Karpas-422 (cell line): Measurements from ENCODE around the gene CCDC88B. TPM values are rescaled to one million over a fixed set of nuclear protein-coding genes. Genes with fewer than 3 reads are reported as not detected.

Experiments
- DNase-seq: peaks from one replicate; pipeline ENCODE4 v3.0.0-alpha.2; 2015
- H2AFZ ChIP-seq: fragments of 200-600 bp; sonication (generic); 2 replicates; pipeline ENCODE4 v1.6.1; 2014; ENCODE audit warnings: antibody characterized with exemption, low read length, mixed read lengths
- H3K27ac ChIP-seq: fragments of 200-600 bp; sonication (generic); 2 replicates; pipeline ENCODE4 v1.5.1; 2014; ENCODE audit warnings: mild to moderate bottlenecking, low read length, moderate library complexity
- H3K27me3 ChIP-seq: fragments of 200-600 bp; sonication (generic); 2 replicates; pipeline ENCODE4 v1.6.1; 2014; ENCODE audit warnings: low read length, mixed read lengths
- H3K36me3 ChIP-seq: fragments of 200-600 bp; sonication (generic); 2 replicates; pipeline ENCODE4 v1.6.1; 2014; ENCODE audit warnings: low read length, mixed read lengths; ENCODE audit not compliant: insufficient read depth
- H3K4me1 ChIP-seq: fragments of 200-600 bp; sonication (generic); 2 replicates; pipeline ENCODE4 v1.6.1; 2014; ENCODE audit warnings: mild to moderate bottlenecking, low read length, mixed read lengths
- H3K4me2 ChIP-seq: fragments of 200-600 bp; sonication (generic); 2 replicates; pipeline ENCODE4 v1.6.1; 2014; ENCODE audit warnings: low read length, low read depth, mild to moderate bottlenecking; ENCODE audit not compliant: poor library complexity, severe bottlenecking
- H3K4me3 ChIP-seq: fragments of 200-600 bp; sonication (generic); 2 replicates; pipeline ENCODE4 v1.5.1; 2014; ENCODE audit warnings: mild to moderate bottlenecking, antibody characterized with exemption, low read length, mixed read lengths
- H3K79me2 ChIP-seq: fragments of 200-600 bp; sonication (generic); 2 replicates; pipeline ENCODE4 v1.6.1; 2014; ENCODE audit warnings: mild to moderate bottlenecking, low read length, mixed read lengths
- H3K9ac ChIP-seq: fragments of 200-600 bp; sonication (generic); 2 replicates; pipeline ENCODE4 v1.6.0; 2014; ENCODE audit warnings: low read length
- H3K9me2 ChIP-seq: fragments of 200-600 bp; sonication (generic), shearing (Covaris generic); replicated peaks from 2 replicates; pipeline ENCODE4 v1.6.0; 2014; ENCODE audit warnings: mild to moderate bottlenecking, low read length, moderate library complexity; ENCODE audit not compliant: insufficient read depth
- H3K9me3 ChIP-seq: fragments of 300-700, 200-600 bp; sonication (generic); 2 replicates; pipeline ENCODE4 v1.6.1; 2014; ENCODE audit warnings: low read length, mixed read lengths
- H4K20me1 ChIP-seq: fragments of 200-600 bp; sonication (generic); 2 replicates; pipeline ENCODE4 v1.6.1; 2014; ENCODE audit warnings: mild to moderate bottlenecking, antibody characterized with exemption, low read length, low read depth; ENCODE audit not compliant: insufficient read depth
- total RNA-seq: library from RNA; depleted of rRNA; stranded (reverse); fragments of >200 nt; shearing (Covaris generic); gene quantifications from 2 replicates; pipeline ENCODE4 v1.2.3, GENCODE V29; 2014; ENCODE audit warnings: low replicate concordance

CCDC88B gene
- total RNA-seq, 1 experiment from 2014 or later: 34.9 TPM

- H4K20me1 ChIP-seq: 0 out of 2 replicates have a peak, but pooled peaks cover 5% of the 10 kb centered on the region
- peaks cover 38% of the 10 kb centered on the region for H3K4me1 ChIP-seq
- H3K4me2 ChIP-seq: peak within 1 kb of the TSS; percentile 96
- H2AFZ ChIP-seq: no peak within 1 kb of the TSS
- peak; percentile 98 for DNase-seq
- H3K36me3 ChIP-seq: peaks cover 11% of the 10 kb centered on the region; the same call in 1 of the 2 replicates
- H3K9ac ChIP-seq: peak within 1 kb of the TSS; percentile 99
- no peaks in the 10 kb centered on the region for H3K9me3 ChIP-seq
- H3K79me2 ChIP-seq: peaks cover 14% of the 10 kb centered on the region
- H3K27ac ChIP-seq: peak within 1 kb of the TSS; percentile 81
- no peaks in the 10 kb centered on the region for H3K9me2 ChIP-seq
- peak within 1 kb of the TSS; percentile 93 for H3K4me3 ChIP-seq
- H3K27me3 ChIP-seq: no peaks in the 10 kb centered on the region
These were observed 21.8 kb upstream of the CCDC88B start, which contains the start of gene PRDX5 for GRCh38 chr11:64317961-64318765. Gene PRDX5 (plus strand): TSS chr11:64318121. CDS start chr11:64318216, 95 bp downstream.

GRCh38 chr11:64318766-64319761 is 20.9 kb upstream of the CCDC88B start:
- H3K4me2 ChIP-seq: peak overlapping the region; percentile 96
- peak overlapping the region; percentile 99 for H3K9ac ChIP-seq
- peak overlapping the region; percentile 93 for H3K4me3 ChIP-seq
- H3K9me3 ChIP-seq: no peaks in the 10 kb centered on the region
- H3K27ac ChIP-seq: peak overlapping the region; percentile 81
- peaks cover 14% of the 10 kb centered on the region for H3K79me2 ChIP-seq
- 0 out of 2 replicates have a peak, but pooled peaks cover 5% of the 10 kb centered on the region for H4K20me1 ChIP-seq
- H2AFZ ChIP-seq: no peak overlapping the region
- H3K27me3 ChIP-seq: no peaks in the 10 kb centered on the region
- peaks cover 31% of the 10 kb centered on the region for H3K4me1 ChIP-seq
- DNase-seq: no peak
- H3K9me2 ChIP-seq: no peaks in the 10 kb centered on the region
- peaks cover 11% of the 10 kb centered on the region; the same call in 1 of the 2 replicates for H3K36me3 ChIP-seq

- no peak overlapping the region for H3K4me2 ChIP-seq
These were observed 19.4 kb upstream of the CCDC88B start for GRCh38 chr11:64320556-64320955.

GRCh38 chr11:64321026-64321425 is 19.0 kb upstream of the CCDC88B start:
- Histone ChIP-seq H3K4me3 (no peak overlapping the region), H3K79me2 (peaks cover 14% of the 10 kb centered on the region), H4K20me1 (no peaks in the 10 kb centered on the region), H3K4me2 (no peak overlapping the region), H3K27me3 (no peaks in the 10 kb centered on the region), H3K9me3 (no peaks in the 10 kb centered on the region), H3K27ac (no peak overlapping the region), H2AFZ (no peak overlapping the region), H3K4me1 (peaks cover 16% of the 10 kb centered on the region), H3K9ac (no peak overlapping the region), H3K9me2 (no peaks in the 10 kb centered on the region), H3K36me3 (peaks cover 6% of the 10 kb centered on the region; the same call in 1 of the 2 replicates)
- DNase-seq: no peak

More at GRCh38 chr11:64320556-64320955, 19.4 kb upstream of the CCDC88B start:
- H3K36me3 ChIP-seq: peaks cover 7% of the 10 kb centered on the region; the same call in 1 of the 2 replicates
- no peak overlapping the region for H3K4me3 ChIP-seq
- H3K4me1 ChIP-seq: peaks cover 21% of the 10 kb centered on the region
- 0 out of 2 replicates have a peak, but pooled peaks cover under 1% of the 10 kb centered on the region for H4K20me1 ChIP-seq
- H3K9me3 ChIP-seq: no peaks in the 10 kb centered on the region
- DNase-seq: no peak
- no peak overlapping the region for H3K27ac ChIP-seq
- H3K9me2 ChIP-seq: no peaks in the 10 kb centered on the region
- no peak overlapping the region for H3K9ac ChIP-seq
- no peaks in the 10 kb centered on the region for H3K27me3 ChIP-seq
- H3K79me2 ChIP-seq: peaks cover 14% of the 10 kb centered on the region
- no peak overlapping the region for H2AFZ ChIP-seq

GRCh38 chr11:64321533-64321932 is 18.5 kb upstream of the CCDC88B start:
- H3K9ac ChIP-seq: no peak overlapping the region
- no peak overlapping the region for H3K4me2 ChIP-seq
- H4K20me1 ChIP-seq: no peaks in the 10 kb centered on the region

GRCh38 chr11:64322925-64323260 is 17.1 kb upstream of the CCDC88B start:
- no peaks in the 10 kb centered on the region for H3K27me3 ChIP-seq
- no peaks in the 10 kb centered on the region for H3K9me2 ChIP-seq
- peaks cover 14% of the 10 kb centered on the region for H3K79me2 ChIP-seq
- H3K9me3 ChIP-seq: no peaks in the 10 kb centered on the region
- no peak overlapping the region for H3K4me2 ChIP-seq
- no peaks in the 10 kb centered on the region for H4K20me1 ChIP-seq
- H2AFZ ChIP-seq: no peak overlapping the region
- peaks cover 6% of the 10 kb centered on the region; the same call in 1 of the 2 replicates for H3K36me3 ChIP-seq
- no peak overlapping the region for H3K27ac ChIP-seq
- H3K4me3 ChIP-seq: no peak overlapping the region
- no peak for DNase-seq
- peaks cover 10% of the 10 kb centered on the region for H3K4me1 ChIP-seq
- H3K9ac ChIP-seq: no peak overlapping the region

More at GRCh38 chr11:64321533-64321932, 18.5 kb upstream of the CCDC88B start:
- Histone ChIP-seq H3K4me1 (peaks cover 12% of the 10 kb centered on the region), H2AFZ (no peak overlapping the region), H3K9me2 (no peaks in the 10 kb centered on the region), H3K27ac (no peak overlapping the region), H3K79me2 (peaks cover 14% of the 10 kb centered on the region), H3K27me3 (no peaks in the 10 kb centered on the region), H3K36me3 (peaks cover 6% of the 10 kb centered on the region; the same call in 1 of the 2 replicates), H3K4me3 (no peak overlapping the region), H3K9me3 (no peaks in the 10 kb centered on the region)
- no peak for DNase-seq

GRCh38 chr11:64323373-64323772 is 16.6 kb upstream of the CCDC88B start:
- H3K9me3 ChIP-seq: no peaks in the 10 kb centered on the region
- no peak overlapping the region for H2AFZ ChIP-seq
- no peak overlapping the region for H3K4me2 ChIP-seq
- no peaks in the 10 kb centered on the region for H4K20me1 ChIP-seq
- peaks cover 10% of the 10 kb centered on the region for H3K4me1 ChIP-seq
- no peak overlapping the region for H3K27ac ChIP-seq
- H3K4me3 ChIP-seq: no peak overlapping the region
- H3K9me2 ChIP-seq: no peaks in the 10 kb centered on the region
- H3K36me3 ChIP-seq: peaks cover 6% of the 10 kb centered on the region; the same call in 1 of the 2 replicates
- no peak overlapping the region for H3K9ac ChIP-seq
- H3K27me3 ChIP-seq: no peaks in the 10 kb centered on the region
- DNase-seq: no peak
- peaks cover 12% of the 10 kb centered on the region for H3K79me2 ChIP-seq
